GM21825 (cell line): ENCODE measurements around the gene TMEM259.

Source experiments
- ATAC-seq: cut with Tn5 transposase; IDR thresholded peaks from one replicate; pipeline ENCODE4 v1.9.1; 2021; ENCODE audit warnings: mild to moderate bottlenecking, moderate library complexity; ENCODE audit not compliant: unreplicated experiment

The TMEM259 gene

GRCh38 chr19:964761-965694 lies 55.9 kb downstream of the TMEM259 start:
- ATAC-seq: no peak

DNA sequence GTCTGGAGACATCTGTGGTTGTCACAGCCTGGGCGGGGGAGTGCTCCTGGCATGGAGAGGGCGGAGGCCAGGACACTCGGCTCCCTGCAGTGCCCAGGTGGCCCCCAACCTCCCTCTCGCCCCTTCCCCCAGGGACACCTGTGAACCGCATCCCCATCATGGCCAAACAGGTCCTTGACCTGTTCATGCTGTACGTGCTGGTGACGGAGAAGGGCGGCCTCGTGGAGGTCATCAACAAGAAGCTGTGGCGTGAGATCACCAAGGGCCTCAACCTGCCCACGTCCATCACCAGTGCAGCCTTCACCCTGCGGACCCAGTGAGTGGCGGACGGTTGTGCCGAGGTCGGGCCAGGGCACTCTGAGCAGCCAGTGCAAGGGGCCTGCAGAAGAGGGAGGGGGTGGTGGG lies 56.8 kb downstream of the TMEM259 start:
- ATAC-seq: no peak

DNA sequence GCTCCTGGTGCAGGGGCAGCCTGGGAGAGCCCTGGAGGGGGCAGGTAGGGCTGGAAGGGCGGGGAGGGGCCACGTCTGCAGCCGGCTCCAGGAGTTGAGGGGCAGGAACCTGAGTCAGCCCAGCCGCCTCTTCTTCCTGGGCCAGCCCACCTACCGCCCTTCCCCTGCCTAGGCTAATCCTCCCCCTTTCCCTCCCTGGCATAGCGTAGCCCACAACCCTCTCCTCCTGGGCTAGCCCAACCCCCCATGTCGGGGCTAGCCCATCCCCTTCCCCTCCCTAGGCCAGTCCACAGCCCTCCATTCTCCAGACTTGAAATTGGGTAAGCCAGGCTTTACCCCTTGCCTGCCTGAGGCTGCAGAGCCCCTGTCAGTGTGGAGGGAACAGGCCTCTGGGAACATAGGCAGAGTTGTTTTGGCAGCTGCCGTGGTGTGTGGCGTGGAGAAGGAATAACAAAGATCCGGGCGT lies 57.4 kb downstream of the TMEM259 start:
- no peak for ATAC-seq

- ATAC-seq: no peak
Observed at GRCh38 chr19:962683-963400, 58.1 kb downstream of the TMEM259 start.

DNA sequence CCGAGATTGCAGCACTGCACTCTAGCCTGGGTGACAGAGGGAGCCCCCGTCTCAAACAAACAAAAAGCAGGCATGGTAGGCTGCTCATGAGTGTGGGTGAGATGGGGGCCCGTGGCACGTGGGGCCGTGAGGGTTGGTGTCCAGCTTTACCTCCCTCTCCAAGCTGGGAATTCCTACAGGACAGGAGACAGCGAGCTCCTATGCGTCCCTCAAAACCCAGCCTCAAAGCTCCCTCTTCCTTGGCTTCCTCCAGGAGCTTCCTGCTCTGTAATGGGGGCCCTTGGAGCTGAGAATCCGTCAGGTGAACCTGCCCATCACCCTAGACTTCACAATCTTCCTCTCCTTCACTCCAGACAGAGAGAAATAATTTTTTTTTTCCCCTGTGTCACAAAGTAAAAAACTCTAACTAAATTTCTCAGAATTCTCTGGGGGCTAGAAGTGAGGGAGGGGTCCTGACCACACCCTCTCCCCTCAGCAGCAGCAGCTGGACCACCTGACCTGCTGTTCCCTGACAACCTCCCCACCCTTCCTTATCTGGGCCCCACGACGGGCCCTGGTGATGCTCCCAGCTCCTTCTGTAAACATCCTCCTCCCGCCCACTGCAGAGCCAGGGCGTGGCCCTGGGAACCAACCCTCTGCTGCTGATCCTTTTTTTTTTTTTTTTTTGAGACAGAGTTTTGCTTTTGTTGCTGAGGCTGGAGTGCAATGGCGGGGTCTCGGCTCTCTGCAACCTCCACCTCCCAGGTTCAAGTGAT lies 58.9 kb downstream of the TMEM259 start:
- no peak for ATAC-seq

- no peak for ATAC-seq
Observed at GRCh38 chr19:960601-960938, 60.4 kb downstream of the TMEM259 start.

DNA sequence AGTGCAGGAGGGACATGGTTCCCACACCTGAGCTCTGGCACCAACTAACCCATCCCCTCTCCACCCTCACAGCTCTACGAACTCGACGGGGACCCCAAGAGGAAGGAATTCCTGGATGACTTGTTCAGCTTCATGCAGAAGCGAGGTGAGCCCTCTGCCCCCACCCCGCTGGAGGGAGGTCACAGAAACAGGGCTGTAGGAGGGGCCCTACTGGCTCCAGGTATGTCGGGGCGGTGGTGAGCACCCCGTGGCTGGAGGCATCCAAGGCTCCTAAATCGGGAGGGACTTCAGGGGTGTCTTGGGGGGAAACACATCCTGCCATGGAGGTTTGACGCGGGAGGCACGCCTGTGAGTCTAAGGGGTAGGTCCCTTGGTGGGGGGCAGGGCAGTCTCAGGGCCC lies 60.9 kb downstream of the TMEM259 start:
- ATAC-seq: no peak
